G401 (cell line): ENCODE measurements around the gene YTHDC2. TPM values are rescaled to one million over a fixed set of nuclear protein-coding genes. Genes with fewer than 3 reads are reported as not detected.
A peak's percentile ranks its signal among the peaks of the same experiment; 100 is the strongest.
"Not testable (repeated sequence)": the region's sequence is repeated elsewhere in the genome, so short reads cannot be mapped to it uniquely, and the experiment has no call there.

ENCODE experiments used
- DNase-seq: peaks from one replicate; pipeline ENCODE4 v3.0.0-alpha.2; 2015; ENCODE audit warnings: low spot score
- in situ Hi-C: cut with HindIII; loops from 2 replicates; pipeline ENCODE4 v1.10.0; 2016; ENCODE audit warnings: low sequenced_read_pairs, mixed read lengths
- total RNA-seq: library from RNA; depleted of rRNA; stranded (reverse); fragments of >200 nt; shearing (Covaris generic); gene quantifications from 2 replicates; pipeline ENCODE4 v1.2.3, GENCODE V29; 2014

YTHDC2 gene
- total RNA-seq, 1 experiment from 2014 or later, result 10.0 TPM

DNA sequence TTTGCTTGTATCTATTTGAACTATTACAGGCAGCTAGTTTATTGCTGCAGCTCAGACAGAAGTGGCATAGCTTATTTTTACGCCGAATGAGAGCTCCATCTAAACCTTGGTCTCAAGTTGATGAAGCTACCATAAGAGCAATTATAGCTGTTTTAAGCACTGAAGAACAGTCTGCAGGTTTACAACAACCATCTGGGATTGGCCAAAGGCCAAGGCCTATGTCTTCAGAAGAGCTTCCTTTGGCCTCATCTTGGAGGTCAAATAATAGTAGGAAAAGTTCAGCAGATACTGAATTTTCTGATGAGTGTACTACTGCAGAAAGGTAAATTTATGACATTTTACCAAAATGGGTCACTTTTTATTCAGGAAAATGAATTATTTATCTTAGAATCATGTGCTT, 67.9 kb downstream of the YTHDC2 start:
- in situ Hi-C loops, result no loop called here
- peak; percentile 74 for DNase-seq

DNA sequence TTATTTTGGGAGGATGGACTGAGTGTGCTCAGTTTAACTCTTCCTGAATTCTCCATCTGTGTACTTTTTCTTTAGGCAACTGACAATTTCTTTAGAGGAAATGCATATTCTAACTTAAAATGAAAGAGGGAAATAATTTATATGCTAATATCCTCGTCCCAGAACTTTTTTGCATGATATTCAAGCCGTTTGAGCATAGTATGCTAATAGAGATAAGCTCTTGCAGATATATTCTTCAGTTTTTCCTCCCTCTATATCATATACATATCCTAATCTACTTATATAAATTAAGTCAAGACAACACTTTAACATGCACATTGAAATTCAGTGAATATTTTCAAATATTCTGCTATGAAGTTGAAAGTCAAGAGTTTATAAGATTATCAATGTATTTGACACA, 84.7 kb downstream of the YTHDC2 start:
- no peak for DNase-seq
- in situ Hi-C loops, result no loop called here

DNA sequence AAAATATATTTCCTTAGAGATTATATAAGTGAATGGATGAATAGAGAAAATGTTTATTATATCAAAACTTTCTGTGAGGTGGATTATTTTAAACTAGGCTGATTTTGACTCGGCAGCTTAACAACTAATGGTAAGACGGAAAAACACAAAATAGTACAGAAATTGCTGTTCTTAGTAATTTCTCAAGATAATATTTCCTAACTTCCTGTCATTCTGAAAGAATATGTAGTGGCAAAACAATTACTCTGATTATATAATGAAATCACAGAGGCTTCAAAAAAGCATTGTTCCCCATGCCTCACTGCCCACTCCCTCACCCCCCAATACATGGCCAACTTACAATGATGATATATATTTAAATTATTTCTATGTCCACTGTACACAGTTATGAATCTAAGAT, 85.4 kb downstream of the YTHDC2 start:
- in situ Hi-C loops, result no loop called here
- no peak for DNase-seq

DNA sequence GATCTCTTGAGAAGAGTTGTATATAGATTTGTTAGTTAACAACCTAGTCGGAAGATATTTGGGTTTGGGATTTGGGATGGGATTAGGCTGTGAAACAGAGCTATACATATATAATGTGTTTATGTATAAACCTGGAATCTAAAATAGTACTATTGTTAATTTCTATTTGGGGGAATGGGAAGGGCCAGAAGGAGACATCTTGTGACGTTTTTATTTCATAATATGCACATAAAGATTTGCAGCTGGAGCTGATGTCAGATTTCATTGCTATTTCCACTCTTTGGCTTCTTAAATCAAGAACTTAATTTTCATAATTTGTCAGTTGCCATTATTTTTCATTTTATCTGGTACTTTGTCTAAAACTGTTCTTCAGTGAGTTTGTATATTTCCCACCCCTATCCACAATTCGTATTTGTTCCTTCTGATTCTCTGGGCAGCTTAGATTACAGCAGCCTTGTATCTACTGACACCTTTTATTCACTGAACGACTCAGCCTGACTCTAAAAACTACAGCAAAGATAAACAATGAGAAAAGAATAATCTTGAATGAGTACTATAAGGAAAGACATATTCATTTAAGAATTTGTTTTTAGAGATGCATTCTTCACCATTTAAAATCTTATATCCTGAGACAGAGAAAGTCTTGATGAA, 86.9 kb downstream of the YTHDC2 start:
- in situ Hi-C loops, result no loop called here
- no peak for DNase-seq

DNA sequence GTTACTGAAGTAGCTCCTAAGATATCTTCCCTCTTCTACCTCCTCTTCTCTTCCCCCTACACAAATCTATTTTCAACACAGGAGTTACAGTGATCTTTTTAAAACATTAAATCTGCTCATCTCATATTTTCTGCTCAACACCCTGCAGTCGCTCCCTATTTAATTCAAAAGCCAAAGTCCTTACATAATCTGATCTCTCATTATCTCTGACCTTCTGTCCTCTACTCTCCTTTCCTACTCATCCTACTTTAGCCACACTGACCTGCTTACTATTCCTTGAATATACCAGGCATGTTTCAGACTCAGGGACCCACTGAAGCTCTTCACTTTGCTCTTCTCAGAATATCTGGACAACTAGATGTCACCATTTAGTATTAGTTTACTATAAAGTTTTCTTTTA, 87.9 kb downstream of the YTHDC2 start:
- no peak for DNase-seq
- in situ Hi-C loops, result no loop called here

DNA sequence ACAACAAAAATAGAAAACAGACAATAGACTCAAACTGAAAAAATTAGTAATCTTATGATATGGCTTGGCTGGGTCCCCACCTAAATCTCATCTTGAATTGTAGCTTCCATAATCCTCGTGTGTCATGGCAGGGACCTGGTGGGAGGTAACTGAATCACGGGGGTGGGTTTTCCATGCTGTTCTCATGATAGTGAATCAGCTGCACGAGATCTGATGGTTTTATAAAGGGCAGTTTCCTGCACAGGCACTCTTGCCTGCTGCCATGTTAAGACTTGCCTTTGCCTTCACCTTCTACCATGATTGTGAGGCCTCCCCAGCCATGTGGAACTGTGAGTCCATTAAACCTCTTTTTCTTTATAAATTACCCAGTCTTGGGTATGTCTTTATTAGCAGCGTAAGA, 89.8 kb downstream of the YTHDC2 start:
- DNase-seq, in situ Hi-C loops: not testable (repeated sequence)

DNA sequence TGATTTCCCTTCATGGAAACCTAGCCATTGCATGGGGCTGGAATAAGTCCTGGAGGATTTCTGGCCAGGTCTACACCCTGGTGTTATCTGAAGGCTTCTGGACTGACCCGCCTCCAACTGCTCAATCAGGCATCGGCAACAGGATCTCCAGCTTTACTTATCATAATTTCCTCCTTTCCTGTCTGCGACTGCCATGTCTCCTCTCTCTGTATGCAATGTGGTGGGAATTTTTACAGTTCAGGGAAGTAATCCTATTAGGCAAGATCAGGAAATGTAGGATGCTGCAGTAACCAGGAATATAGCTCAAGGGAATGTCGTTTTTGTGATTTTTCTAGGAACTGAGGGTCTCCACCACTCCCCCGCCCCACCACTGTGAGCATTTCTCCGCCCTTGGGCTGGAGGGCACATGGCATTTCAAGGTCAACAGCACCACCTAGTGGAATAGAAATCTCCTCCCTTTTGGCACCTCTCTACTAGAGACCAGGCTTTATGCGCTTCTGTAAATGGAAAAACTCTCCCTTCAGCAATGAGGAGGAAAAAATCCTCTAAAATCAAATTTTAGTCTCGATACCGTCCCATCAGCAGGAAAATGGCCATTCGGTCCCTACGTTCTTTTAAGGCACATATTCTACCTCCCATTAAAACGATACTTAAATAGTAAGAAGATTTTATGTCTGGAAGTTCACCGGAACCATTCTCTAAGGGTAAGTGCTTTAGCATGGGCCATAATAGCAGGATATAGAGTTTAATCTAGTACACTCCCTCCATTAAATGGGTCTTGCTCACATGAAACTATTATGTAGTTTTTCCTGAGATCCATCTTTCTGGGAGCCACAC, 93.0 kb downstream of the YTHDC2 start:
- peak; percentile 65 for DNase-seq
- in situ Hi-C loops, result no loop called here

DNA sequence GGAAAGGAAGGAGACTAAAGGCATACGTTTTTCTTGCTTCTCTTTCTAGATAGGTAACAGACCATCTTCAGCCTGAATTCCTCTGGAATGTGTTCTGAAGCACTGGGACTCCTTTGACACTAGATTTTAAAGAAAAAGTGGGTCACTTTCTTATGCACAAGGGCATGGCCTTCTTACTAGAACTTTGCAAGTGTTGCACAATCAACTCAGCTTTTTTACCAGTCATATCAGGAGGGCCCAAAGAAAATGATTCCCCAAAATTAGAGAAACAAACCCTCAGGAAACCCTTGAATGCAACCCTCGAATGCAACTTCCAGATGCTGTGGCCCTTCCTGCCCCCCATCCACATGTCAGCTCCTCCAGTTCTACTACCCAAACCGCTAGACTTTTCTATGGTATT, 93.9 kb downstream of the YTHDC2 start:
- no peak for DNase-seq
- in situ Hi-C loops, result no loop called here

DNA sequence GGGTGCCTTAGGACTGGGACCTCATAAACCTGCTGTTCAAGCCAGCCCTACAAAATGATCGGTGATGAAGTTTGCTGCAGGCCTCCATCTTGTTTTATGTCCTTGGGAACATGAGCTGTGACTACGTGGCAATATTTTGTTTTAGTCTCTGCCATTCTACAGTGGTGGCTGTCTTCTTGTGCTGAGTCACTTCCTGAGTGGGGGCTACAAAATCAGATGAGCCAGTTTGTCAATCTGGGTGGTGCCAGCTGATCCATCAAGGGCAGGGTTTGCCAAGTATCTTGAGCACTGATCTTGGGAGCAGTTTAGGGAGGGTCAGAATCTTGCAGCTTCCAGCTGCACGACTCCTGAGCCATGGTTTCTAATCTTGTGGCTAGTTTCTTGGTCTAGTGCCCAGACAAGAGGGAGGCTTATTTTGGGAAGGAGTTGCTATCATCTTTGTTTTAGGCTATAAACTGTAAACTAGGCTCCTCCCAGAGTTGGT, 94.7 kb downstream of the YTHDC2 start:
- in situ Hi-C loops, result no loop called here

DNA sequence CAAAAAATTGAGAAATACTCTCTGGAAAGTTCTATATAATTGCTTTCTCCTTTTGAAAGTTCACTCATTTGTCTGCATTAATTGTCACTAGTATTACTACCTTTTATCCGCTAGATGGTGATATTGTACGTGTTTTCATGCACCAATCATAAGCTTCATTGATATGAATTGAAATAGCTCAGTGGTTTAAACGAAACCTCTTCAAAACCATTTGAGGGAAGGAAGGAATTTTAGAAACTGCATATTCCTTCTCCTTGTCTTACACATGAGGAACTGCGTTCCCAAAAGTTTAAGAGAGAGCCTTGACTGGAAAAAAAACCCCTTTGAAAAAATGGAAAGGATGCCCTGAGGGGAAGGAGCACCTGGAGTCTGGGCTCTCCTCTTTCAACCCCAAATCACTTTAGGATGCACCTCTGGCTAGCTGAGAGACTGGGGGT, 98.6 kb downstream of the YTHDC2 start:
- peak; percentile 43 for DNase-seq
- in situ Hi-C loops, result no loop called here

More for the DNA sequence above, 94.7 kb downstream of the YTHDC2 start:
- no peak for DNase-seq

DNA sequence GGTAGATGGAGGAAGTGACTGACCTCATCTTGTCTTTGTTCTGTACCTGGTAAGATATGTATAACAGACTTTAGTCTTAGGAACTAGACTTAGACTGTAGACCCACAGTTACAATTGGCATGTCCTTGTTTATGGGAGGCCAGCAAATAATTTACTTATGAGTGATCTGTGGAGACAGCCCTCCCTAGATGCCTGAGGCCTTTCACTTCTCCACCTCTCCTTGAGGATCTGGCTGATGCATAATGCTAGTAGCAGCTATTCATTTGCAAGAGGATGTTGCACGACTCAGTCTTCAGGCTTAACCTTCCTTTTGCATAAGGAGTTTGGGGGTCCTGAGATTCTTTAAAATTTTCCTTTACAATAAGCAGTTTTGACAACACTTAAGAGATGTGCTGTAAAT, 100.7 kb downstream of the YTHDC2 start:
- in situ Hi-C loops, result no loop called here
- DNase-seq, result no peak

DNA sequence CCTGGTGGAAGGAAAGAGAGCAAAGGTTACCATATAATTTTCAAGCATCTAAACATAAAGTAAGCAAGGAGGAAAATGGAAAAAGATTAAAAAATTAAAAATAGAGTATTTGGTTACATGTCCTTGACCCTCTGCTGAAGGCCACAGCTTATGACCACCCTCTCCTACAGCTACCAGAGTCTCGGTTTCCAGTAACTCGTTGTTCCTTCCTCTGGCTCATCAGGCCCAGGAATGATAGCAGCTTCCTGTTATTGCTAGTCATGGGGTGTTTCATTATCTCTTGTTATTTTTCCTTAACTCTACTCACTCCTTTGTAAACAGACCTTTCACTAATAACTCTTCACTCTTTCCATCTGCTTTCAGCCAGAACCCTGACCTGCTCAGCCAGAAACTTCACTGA, 102.2 kb downstream of the YTHDC2 start:
- in situ Hi-C loops, result no loop called here
- no peak for DNase-seq

DNA sequence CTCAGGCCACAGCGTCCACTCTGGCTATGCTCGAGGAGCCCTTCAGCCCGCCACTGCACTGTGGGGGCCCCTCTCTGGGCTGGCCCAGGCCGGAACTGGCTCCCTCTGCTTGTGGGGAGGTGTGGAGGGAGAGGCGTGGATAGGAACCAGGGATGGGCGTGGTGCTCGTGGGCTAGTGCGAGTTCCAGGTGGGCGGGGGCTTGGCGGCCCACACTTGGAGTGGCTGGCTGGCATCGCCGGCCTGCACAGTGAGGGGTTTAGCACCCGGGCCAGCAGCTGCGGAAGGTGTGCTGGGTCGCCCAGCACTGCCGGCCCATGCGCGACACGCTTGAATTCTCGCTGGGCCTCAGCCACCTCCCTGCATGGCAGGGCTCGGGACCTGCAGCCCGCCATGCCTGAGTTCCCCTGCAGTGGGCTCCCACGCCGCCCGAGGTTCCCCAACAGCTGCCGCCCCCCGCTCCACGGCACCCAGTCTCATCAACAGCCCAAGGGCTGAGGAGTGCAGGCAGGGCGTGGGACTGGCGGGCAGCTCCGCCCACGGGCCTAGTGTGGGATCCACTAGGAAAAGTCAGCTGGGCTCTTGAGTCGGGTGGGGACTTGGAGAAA, 103.8 kb downstream of the YTHDC2 start:
- in situ Hi-C loops, result no loop called here
- DNase-seq, result no peak

DNA sequence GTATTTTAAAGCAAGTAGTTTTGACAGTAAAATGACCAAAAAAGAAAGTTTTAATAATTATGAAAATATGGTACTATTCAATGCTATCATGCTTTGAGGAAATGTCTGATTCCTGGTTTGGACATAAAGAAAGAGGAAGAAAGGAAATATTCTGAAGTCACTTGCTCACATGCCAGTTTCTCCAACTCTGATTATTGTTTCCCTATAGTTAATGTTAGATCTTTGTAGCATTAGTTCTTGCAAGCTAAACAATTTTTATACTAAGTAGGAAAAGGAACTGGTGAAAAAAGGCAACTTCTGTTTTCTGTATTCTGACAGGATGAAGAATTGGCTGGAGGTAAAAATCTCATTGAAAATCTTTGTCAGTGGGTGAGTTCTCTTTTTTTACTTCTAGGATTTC, 119.5 kb downstream of the YTHDC2 start:
- in situ Hi-C loops, result no loop called here
- no peak for DNase-seq

DNA sequence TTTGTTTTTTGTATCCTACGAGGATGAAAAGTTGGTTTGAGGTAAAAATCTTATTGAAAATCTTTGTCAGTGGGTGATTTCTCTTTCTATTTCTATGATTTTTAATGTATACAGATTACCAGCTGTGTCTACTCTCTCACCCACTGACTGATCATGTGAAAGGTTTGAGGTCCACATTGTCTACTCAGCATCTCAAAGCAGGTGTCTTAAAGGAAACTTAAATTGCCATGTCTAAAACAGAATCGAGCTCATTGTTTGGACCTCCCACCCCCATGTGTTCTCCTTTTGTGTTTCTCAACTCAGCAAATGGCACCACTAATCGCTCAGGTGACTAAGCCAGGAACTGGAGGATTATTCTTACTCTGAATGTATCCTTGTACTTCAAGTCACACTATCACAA, 121.5 kb downstream of the YTHDC2 start:
- DNase-seq, result no peak
- in situ Hi-C loops, result no loop called here

DNA sequence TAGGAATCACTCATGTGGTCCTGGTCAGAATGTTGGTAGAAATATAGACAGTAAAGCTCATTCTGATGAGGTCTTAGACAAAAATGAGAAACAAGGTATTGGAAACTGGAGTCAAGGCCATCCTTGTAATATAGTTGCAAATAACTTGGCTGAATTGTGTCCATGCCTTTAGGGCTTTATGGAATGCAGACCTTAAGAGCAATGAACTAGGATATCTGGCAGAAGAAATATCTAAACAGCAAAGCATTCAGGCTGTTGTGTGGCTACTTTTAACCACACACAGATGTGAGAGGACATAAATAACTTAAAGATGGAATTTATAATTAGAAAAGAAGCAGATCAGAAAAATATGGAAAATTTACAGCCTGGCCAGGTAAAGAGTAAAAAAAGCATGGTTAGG, 128.2 kb downstream of the YTHDC2 start:
- no peak for DNase-seq
- in situ Hi-C loops, result no loop called here
